H1 (cell line): Measurements from ENCODE around the gene MRRF. TPM values are rescaled to one million over a fixed set of nuclear protein-coding genes. Genes with fewer than 3 reads are reported as not detected.

Experiments used
- EGR1 ChIP-seq: IDR thresholded peaks from 2 replicates; pipeline ENCODE4 v1.6.1; 2011; ENCODE audit warnings: low read depth, low read length, borderline replicate concordance
- POU5F1 ChIP-seq: IDR thresholded peaks from 2 replicates; pipeline ENCODE4 v1.6.1; 2011; ENCODE audit warnings: low read depth, mild to moderate bottlenecking, low read length, moderate library complexity
- TAF1 ChIP-seq: IDR thresholded peaks from 2 replicates; pipeline ENCODE4 v1.6.1; 2011; ENCODE audit warnings: mild to moderate bottlenecking, low read depth, low read length
- polyA plus RNA-seq, 7 experiments: library from polyadenylated mRNA; depleted of rRNA in 3 of 7; stranded (reverse) in 5 of 7; unstranded in 2 of 7; fragments of >200 nt in 5 of 7; fragments of 200-250 nt in 2 of 7; gene quantifications; 1 replicate in 5 of 7; 2 replicates in 1 of 7; 4 replicates in 1 of 7; pipeline versions ENCODE4 v1.2.1 to v1.2.3, GENCODE V29; 2011 to 2013; ENCODE audit warnings: missing spikeins in 2 of 7, mixed read lengths in 2 of 7
- total RNA-seq: library from RNA; stranded (reverse); fragmentation: NEBNext Ultra II Directional; extraction: Animal tissue kit (Norgen Biotek cat#: 25700); gene quantifications from 2 replicates; pipeline ENCODE4 v1.2.1, GENCODE V29; 2021
- TF ChIP-seq, protein P1 (sequence below), 3 experiments: IDR thresholded peaks; 1 replicate in 2 of 3; 2 replicates in 1 of 3; pipeline versions ENCODE4 v1.5.1 to v1.6.1; 2011; ENCODE audit warnings: low read length in 3 of 3, mild to moderate bottlenecking in 3 of 3, inconsistent platforms in 2 of 3, low read depth in 1 of 3, moderate library complexity in 1 of 3; ENCODE audit not compliant: insufficient read depth in 1 of 3; ENCODE audit errors: control extremely low read depth in 1 of 3

MRRF gene
- total and polyA plus RNA-seq, 2 of the 8 experiments (the other 6 are each of a cell fraction or from before 2014, with no cell fraction given), result 29.4 to 47.8 TPM

DNA sequence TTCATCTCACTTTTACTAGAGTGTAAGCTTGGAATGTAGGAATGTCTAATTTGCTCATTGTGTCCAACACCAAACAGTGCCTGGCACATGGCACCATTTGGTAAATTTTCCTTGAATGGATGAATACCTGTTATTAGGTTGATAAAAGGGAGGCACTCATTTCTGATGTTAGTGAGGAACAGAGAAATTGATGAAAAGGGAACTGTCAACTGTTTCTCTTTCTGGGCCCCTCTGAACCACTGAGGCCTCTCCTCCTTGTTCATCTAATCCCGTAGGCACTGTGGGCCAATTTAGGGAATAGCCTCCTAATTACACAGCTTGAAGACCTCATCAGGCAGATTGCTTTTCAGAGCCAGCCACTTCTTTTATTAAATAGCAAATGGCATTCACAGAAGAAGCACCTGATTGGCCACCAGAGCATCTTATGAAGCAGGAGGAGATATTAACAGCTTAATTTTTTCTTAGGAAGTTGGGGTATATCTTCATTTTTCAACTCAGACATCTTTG lies 22.6 kb downstream of the MRRF start (continued):
- TF ChIP-seq, protein P1, sequence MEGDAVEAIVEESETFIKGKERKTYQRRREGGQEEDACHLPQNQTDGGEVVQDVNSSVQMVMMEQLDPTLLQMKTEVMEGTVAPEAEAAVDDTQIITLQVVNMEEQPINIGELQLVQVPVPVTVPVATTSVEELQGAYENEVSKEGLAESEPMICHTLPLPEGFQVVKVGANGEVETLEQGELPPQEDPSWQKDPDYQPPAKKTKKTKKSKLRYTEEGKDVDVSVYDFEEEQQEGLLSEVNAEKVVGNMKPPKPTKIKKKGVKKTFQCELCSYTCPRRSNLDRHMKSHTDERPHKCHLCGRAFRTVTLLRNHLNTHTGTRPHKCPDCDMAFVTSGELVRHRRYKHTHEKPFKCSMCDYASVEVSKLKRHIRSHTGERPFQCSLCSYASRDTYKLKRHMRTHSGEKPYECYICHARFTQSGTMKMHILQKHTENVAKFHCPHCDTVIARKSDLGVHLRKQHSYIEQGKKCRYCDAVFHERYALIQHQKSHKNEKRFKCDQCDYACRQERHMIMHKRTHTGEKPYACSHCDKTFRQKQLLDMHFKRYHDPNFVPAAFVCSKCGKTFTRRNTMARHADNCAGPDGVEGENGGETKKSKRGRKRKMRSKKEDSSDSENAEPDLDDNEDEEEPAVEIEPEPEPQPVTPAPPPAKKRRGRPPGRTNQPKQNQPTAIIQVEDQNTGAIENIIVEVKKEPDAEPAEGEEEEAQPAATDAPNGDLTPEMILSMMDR (IDR thresholded peaks at IDR 0.05; ENCODE audit: control extremely low read depth in 1 of 3, insufficient read depth in 1 of 3, low read depth in 1 of 3, low read length in 3 of 3), result no peak
- TF ChIP-seq TAF1, result no peak
- TF ChIP-seq EGR1, result no peak
- no peak for TF ChIP-seq POU5F1
